NT2/D1 (cell line): Measurements from ENCODE around the gene ADAM19.

Experiments used
- SUZ12 ChIP-seq: IDR thresholded peaks from 2 replicates; pipeline ENCODE4 v1.6.1; 2011; ENCODE audit not compliant: insufficient read length, insufficient read depth; ENCODE audit errors: extremely low read depth
- ZNF274 ChIP-seq: IDR thresholded peaks from 2 replicates; pipeline ENCODE4 v1.6.1; 2011; ENCODE audit warnings: mild to moderate bottlenecking, low read depth, low read length

DNA sequence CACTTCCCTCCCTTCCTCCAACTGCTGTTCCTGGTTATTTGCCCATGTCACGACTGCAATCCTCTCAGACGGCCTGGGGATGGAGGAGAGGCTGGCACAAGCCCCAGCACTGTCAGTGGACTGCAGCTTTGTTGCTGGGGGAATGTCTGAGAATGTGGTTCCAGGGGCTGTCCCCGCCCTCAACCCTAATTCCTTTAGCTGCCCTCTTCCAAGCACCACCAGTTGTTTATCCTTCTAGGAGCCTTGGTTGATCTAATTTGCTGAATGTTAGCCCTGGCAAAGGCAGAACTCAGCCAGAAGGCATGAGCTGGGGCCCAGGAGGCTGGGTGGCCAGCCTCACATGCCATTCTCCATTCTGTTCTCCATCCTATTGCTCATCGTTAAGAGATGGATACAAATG lies 51.6 kb downstream of the ADAM19 start:
- TF ChIP-seq SUZ12 (no peak), ZNF274 (no peak)
